Caco-2 (cell line): ENCODE data around the gene SCAMP3. TPM values are rescaled to one million over a fixed set of nuclear protein-coding genes. Genes with fewer than 3 reads are reported as not detected.

Experiments used
- BruUV-seq: library from RNA; stranded (reverse); fragments of 400-500 nt; replicated peaks from 2 replicates; lab custom pipeline; 2021; lab: Mats Ljungman, UMichigan
- CTCF ChIA-PET: fragments of 300-600 bp; sonication (Branson Sonifier 250); formaldehyde crosslinking; loops from one replicate; lab custom pipeline; 2022; ENCODE audit warnings: antibody characterized with exemption; lab: Charles Lee
- POLR2A ChIA-PET: fragments of 300-600 bp; sonication (Branson Sonifier 250); formaldehyde crosslinking; loops from one replicate; lab custom pipeline; 2022; ENCODE audit warnings: antibody characterized with exemption; lab: Charles Lee
- DNase-seq, 2 experiments: peaks; one replicate each; pipeline versions ENCODE4 v3.0.0 to v3.0.0-alpha.2; 2020 to 2022
- H3K27me3 ChIP-seq: replicated peaks from 2 replicates; pipeline ENCODE4 v1.6.0; 2011; ENCODE audit warnings: low read length; ENCODE audit not compliant: control insufficient read depth, insufficient read depth
- H3K36me3 ChIP-seq: 2 replicates; pipeline ENCODE4 v1.5.1; 2011; ENCODE audit warnings: low read length; ENCODE audit not compliant: control insufficient read depth, insufficient read depth
- H3K4me1 ChIP-seq: fragments of 250-450 bp; sonication (Bioruptor Pico); 2 replicates; pipeline ENCODE4 v1.5.1; 2020; ENCODE audit warnings: mild to moderate bottlenecking
- H3K4me3 ChIP-seq: 2 replicates; pipeline ENCODE4 v1.5.1; 2011; ENCODE audit warnings: low read depth, mild to moderate bottlenecking, control low read depth, low read length
- H3K9me3 ChIP-seq: fragments of 250-450 bp; sonication (Bioruptor Pico); 2 replicates; pipeline ENCODE4 v1.5.1; 2020; ENCODE audit warnings: mild to moderate bottlenecking, moderate library complexity
- H3K27ac Mint-ChIP-seq: one replicate; pipeline ENCODE4 v1.8.0; 2022; ENCODE audit warnings: mixed read lengths; ENCODE audit not compliant: unreplicated experiment
- H3K27me3 Mint-ChIP-seq: one replicate; pipeline ENCODE4 v1.8.0; 2022; ENCODE audit warnings: mixed read lengths; ENCODE audit not compliant: insufficient read depth, unreplicated experiment
- H3K36me3 Mint-ChIP-seq: one replicate; pipeline ENCODE4 v1.8.0; 2022; ENCODE audit warnings: mild to moderate bottlenecking, mixed read lengths; ENCODE audit not compliant: insufficient read depth, unreplicated experiment
- H3K4me1 Mint-ChIP-seq: one replicate; pipeline ENCODE4 v1.8.0; 2022; ENCODE audit warnings: low read depth, mixed read lengths; ENCODE audit not compliant: unreplicated experiment
- H3K4me3 Mint-ChIP-seq: one replicate; pipeline ENCODE4 v1.8.0; 2022; ENCODE audit warnings: mild to moderate bottlenecking, moderate library complexity, mixed read lengths; ENCODE audit not compliant: unreplicated experiment
- H3K9me3 Mint-ChIP-seq: one replicate; pipeline ENCODE4 v1.8.0; 2022; ENCODE audit warnings: mixed read lengths; ENCODE audit not compliant: unreplicated experiment
- CTCF ChIP-seq, 2 experiments: fragments of 200-600 bp in 1 of 2; IDR thresholded peaks; 1 replicate in 1 of 2; 2 replicates in 1 of 2; pipeline versions ENCODE4 v1.5.1 to v1.8.0; 2011 to 2022; ENCODE audit warnings: antibody characterized with exemption in 1 of 2, control low read depth in 1 of 2, inconsistent platforms in 1 of 2, low read depth in 1 of 2, low read length in 1 of 2, mild to moderate bottlenecking in 1 of 2, moderate library complexity in 1 of 2; ENCODE audit not compliant: insufficient read depth in 1 of 2, severe bottlenecking in 1 of 2, unreplicated experiment in 1 of 2
- intact Hi-C: fragments of 100-400 bp; cut with micrococcal nuclease; formaldehyde crosslinking; loops from one replicate; pipeline ENCODE4 v1.10.0; 2022; ENCODE audit not compliant: unreplicated experiment
- total RNA-seq: library from RNA; stranded (reverse); gene quantifications from 2 replicates; pipeline ENCODE4 v1.2.3, GENCODE V29; 2022

The SCAMP3 gene
- total RNA-seq, 1 experiment from 2014 or later, result 55.9 TPM

- Histone ChIP-seq H3K36me3 (no peaks in the 10 kb centered on the region), H3K9me3 (no peaks in the 10 kb centered on the region), H3K27me3 (no peaks in the 10 kb centered on the region), H3K4me3 (no peak overlapping the region), H3K4me1 (peaks cover 5% of the 10 kb centered on the region; the same call in 1 of the 2 replicates)
- H3K27me3 Mint-ChIP-seq, result no peaks in the 10 kb centered on the region
- TF ChIP-seq CTCF (IDR thresholded peaks at IDR 0.05; ENCODE audit: insufficient read depth in 1 of 2, low read depth in 1 of 2, low read length in 1 of 2, severe bottlenecking in 1 of 2, unreplicated experiment in 1 of 2), result no peak
- CTCF ChIA-PET, result interaction anchor here (1.6 kb wide), 1 partner anchor 26 kb away, joined by 3 read pairs; no protein-coding TSS in a partner anchor
- no peaks in the 10 kb centered on the region for H3K9me3 Mint-ChIP-seq
- BruUV-seq, result no TSS peak
- no peak for DNase-seq
- H3K4me1 Mint-ChIP-seq, result peaks cover 6% of the 10 kb centered on the region
- H3K4me3 Mint-ChIP-seq, result no peak overlapping the region
- intact Hi-C loops, result no loop called here
- peaks cover 21% of the 10 kb centered on the region for H3K36me3 Mint-ChIP-seq
- POLR2A ChIA-PET, result no interaction called here
- H3K27ac Mint-ChIP-seq, result no peak overlapping the region
Measured at GRCh38 chr1:155304558-155305063, 42.5 kb upstream of the SCAMP3 start.

- Mint-ChIP-seq H3K27ac (no peak within 1 kb of the TSS), H3K4me1 (peaks cover 6% of the 10 kb centered on the region), H3K9me3 (no peaks in the 10 kb centered on the region), H3K27me3 (no peaks in the 10 kb centered on the region), H3K36me3 (no peaks in the 10 kb centered on the region), H3K4me3 (no peak within 1 kb of the TSS)
- BruUV-seq, result no TSS peak
- no peaks in the 10 kb centered on the region for H3K36me3 ChIP-seq
- H3K27me3 ChIP-seq, result no peaks in the 10 kb centered on the region
- no peak for DNase-seq
- H3K9me3 ChIP-seq, result no peaks in the 10 kb centered on the region
- ChIA-PET POLR2A (no interaction called here), CTCF (no interaction called here)
- H3K4me1 ChIP-seq, result no peaks in the 10 kb centered on the region
- intact Hi-C loops, result no loop called here
- H3K4me3 ChIP-seq, result no peak within 1 kb of the TSS
- no peak for TF ChIP-seq CTCF (IDR thresholded peaks at IDR 0.05; ENCODE audit: insufficient read depth in 1 of 2, low read depth in 1 of 2, low read length in 1 of 2, severe bottlenecking in 1 of 2, unreplicated experiment in 1 of 2)
Measured at GRCh38 chr1:155301342-155301841, 39.2 kb upstream of the SCAMP3 start, which contains the start of gene PKLR. TSS of gene PKLR (minus strand) at chr1:155301438. CDS start at chr1:155301395, 43 bp downstream.

- H3K9me3 ChIP-seq, result no peaks in the 10 kb centered on the region
- Mint-ChIP-seq H3K27me3 (no peaks in the 10 kb centered on the region), H3K4me1 (peaks cover 6% of the 10 kb centered on the region), H3K9me3 (no peaks in the 10 kb centered on the region), H3K27ac (no peak overlapping the region), H3K4me3 (no peak overlapping the region), H3K36me3 (no peaks in the 10 kb centered on the region)
- intact Hi-C loops, result no loop called here
- ChIA-PET POLR2A (no interaction called here), CTCF (no interaction called here)
- H3K36me3 ChIP-seq, result no peaks in the 10 kb centered on the region
- DNase-seq, result no peak
- no TSS peak for BruUV-seq
- no peak overlapping the region for H3K4me3 ChIP-seq
- H3K27me3 ChIP-seq, result no peaks in the 10 kb centered on the region
- H3K4me1 ChIP-seq, result no peaks in the 10 kb centered on the region
- no peak for TF ChIP-seq CTCF (IDR thresholded peaks at IDR 0.05; ENCODE audit: insufficient read depth in 1 of 2, low read depth in 1 of 2, low read length in 1 of 2, severe bottlenecking in 1 of 2, unreplicated experiment in 1 of 2)
Measured at GRCh38 chr1:155300553-155301329, 38.6 kb upstream of the SCAMP3 start.
